HuH-7 (cell line): Measurements from ENCODE around the gene CCDC82.
"Not testable (repeated sequence)": the region's sequence is repeated elsewhere in the genome, so short reads cannot be mapped to it uniquely, and the experiment has no call there.

Source experiments
- DNase-seq: peaks from one replicate; pipeline ENCODE4 v3.0.0; 2011; ENCODE audit warnings: low spot score

The CCDC82 gene

GRCh38 chr11:96389720-96390487 is at the start of gene CCDC82, which contains the start of gene JRKL:
CCDC82 (minus strand) TSS chr11:96389912; CDS start chr11:96384747, 5,165 bp downstream.
JRKL (plus strand) TSS chr11:96390013; CDS start chr11:96390650, 637 bp downstream.
- DNase-seq: peak; percentile 80

GRCh38 chr11:96432654-96433053 is 42.9 kb upstream of the CCDC82 start:
- DNase-seq: not testable (repeated sequence)

GRCh38 chr11:96430668-96431067 is 41.0 kb upstream of the CCDC82 start:
- DNase-seq: no peak

GRCh38 chr11:96424693-96425092 is 35.0 kb upstream of the CCDC82 start:
- no peak for DNase-seq

GRCh38 chr11:96413408-96413807 is 23.7 kb upstream of the CCDC82 start:
- no peak for DNase-seq

GRCh38 chr11:96412761-96413381 is 23.2 kb upstream of the CCDC82 start:
- DNase-seq: no peak

GRCh38 chr11:96411412-96411811 is 21.7 kb upstream of the CCDC82 start:
- DNase-seq: not testable (repeated sequence)

- DNase-seq: no peak
These were observed 11.0 kb upstream of the CCDC82 start for GRCh38 chr11:96400697-96401096.

- DNase-seq: no peak
These were observed 8.2 kb upstream of the CCDC82 start for GRCh38 chr11:96397863-96398262.

- DNase-seq: no peak
These were observed 6.9 kb upstream of the CCDC82 start for GRCh38 chr11:96396637-96397036.

GRCh38 chr11:96394773-96395172 is 5.1 kb upstream of the CCDC82 start:
- DNase-seq: no peak

- peak; percentile 17 for DNase-seq
These were observed 4.1 kb upstream of the CCDC82 start for GRCh38 chr11:96393753-96394348.

GRCh38 chr11:96391698-96392307 is 2.1 kb upstream of the CCDC82 start:
- DNase-seq: no peak

- DNase-seq: no peak
These were observed 728 bp upstream of the CCDC82 start for GRCh38 chr11:96390488-96390792.

GRCh38 chr11:96388891-96389719 is 607 bp downstream of the CCDC82 start:
- DNase-seq: peak; percentile 37

GRCh38 chr11:96385187-96385586 is 4.5 kb downstream of the CCDC82 start:
- DNase-seq: no peak

GRCh38 chr11:96384156-96384555 is 5.6 kb downstream of the CCDC82 start:
- no peak for DNase-seq

- no peak for DNase-seq
These were observed 12.9 kb downstream of the CCDC82 start for GRCh38 chr11:96376796-96377195.

- DNase-seq: no peak
These were observed 15.9 kb downstream of the CCDC82 start for GRCh38 chr11:96373826-96374225.

GRCh38 chr11:96367342-96367741 is 22.4 kb downstream of the CCDC82 start:
- no peak for DNase-seq

GRCh38 chr11:96366024-96366423 is 23.7 kb downstream of the CCDC82 start:
- DNase-seq: no peak

GRCh38 chr11:96365493-96365892 is 24.2 kb downstream of the CCDC82 start:
- no peak for DNase-seq
